HG03025 (cell line): ENCODE measurements around the gene DGUOK.

Source experiments
- ATAC-seq: cut with Tn5 transposase; IDR thresholded peaks from one replicate; pipeline ENCODE4 v1.9.1; 2021; ENCODE audit warnings: mild to moderate bottlenecking, moderate library complexity; ENCODE audit not compliant: unreplicated experiment, low FRiP score

The DGUOK gene

DNA sequence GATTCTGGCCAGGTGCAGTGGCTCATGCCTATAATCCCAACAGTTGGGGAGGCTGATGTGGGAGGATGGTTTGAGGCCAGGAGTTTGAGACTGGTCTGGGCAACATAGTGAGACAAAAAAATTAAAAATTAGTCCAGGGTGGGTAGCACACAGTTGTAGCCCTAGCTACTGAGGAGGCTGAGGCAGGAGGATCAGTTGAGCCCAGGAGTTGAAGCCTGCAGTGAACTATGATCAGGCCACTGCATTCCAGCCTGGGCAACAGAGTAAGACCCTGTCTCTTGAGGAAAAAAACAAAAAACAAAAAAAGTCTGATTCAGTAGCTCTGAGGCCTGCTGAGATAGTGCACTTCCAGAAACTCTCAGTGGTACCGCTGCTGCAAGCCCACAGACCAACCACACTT, 50.1 kb downstream of the DGUOK start:
- no peak for ATAC-seq

DNA sequence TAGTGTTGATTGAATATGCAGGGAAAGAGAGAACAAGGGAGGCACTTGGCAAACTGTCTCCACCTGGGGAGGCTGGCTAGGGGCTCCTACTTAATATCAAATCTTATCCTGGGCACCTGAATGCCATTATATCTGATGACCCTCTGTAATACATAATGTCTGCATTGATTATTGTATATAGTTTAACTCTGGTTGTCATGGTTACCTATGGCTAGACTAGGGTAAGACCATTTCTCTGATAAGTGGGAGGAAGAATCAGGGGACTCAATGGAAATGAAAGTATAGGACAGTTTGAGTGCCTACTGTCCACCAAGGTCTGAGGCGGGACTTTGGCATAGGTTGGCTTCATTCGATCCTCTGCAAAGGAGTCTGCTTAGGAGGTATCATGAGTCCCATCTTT, 50.8 kb downstream of the DGUOK start:
- ATAC-seq = no peak

DNA sequence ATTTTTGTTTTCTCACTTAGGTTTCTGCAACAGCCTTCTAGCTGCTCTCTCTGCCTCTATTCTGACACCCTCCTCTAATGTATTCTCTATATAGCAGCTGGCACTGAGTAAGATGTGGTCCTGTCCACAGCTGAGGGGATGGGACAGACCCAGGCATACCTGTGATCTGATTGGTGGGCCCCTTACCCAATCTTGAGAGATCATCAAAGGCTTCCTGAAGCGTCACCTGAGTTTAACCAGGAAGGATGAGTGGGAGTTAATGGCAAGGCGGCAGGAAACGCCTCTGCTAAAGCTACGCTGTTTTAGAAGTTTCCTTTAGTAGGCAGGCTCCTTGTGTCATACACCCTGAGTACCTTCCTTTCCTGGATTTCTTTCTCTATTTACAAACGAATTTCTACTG, 52.3 kb downstream of the DGUOK start:
- ATAC-seq = no peak

DNA sequence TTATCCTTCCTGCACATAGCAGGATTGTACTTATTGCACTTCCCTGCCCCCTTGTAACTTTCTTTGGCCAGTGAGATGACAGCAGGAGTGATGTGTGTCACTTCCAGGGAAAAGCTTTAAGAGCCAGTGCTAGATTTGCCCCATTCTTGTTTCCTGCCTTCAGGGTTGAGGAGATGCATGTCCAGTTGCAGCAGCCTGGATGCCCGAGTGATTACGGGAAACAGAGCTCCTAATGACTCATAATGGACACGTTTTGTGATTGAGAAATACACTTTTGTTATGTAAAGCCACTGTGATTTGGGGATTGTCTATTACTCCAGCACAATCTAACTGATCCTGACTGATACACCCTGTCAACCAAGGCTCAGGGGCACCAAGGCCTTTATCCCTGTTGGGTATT, 53.0 kb downstream of the DGUOK start:
- ATAC-seq = no peak

DNA sequence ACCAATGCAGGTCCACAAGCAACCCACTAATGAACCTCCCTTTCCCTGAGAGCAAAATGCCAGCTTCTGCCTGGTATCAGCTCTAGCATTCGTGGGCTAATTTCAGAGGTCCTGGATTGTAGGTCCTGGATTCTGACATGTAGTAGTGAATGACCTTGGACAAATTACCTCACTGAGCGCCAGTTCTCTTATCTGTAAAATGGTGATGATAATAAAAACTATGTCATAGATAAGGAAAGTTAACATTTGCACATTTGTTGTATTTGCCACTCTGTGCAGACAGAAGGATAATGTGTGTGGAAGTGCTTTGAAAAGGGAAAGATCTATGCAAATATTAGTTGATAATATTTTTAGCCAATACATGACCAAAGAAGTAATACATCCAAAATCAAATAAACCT, 53.9 kb downstream of the DGUOK start:
- no peak for ATAC-seq

DNA sequence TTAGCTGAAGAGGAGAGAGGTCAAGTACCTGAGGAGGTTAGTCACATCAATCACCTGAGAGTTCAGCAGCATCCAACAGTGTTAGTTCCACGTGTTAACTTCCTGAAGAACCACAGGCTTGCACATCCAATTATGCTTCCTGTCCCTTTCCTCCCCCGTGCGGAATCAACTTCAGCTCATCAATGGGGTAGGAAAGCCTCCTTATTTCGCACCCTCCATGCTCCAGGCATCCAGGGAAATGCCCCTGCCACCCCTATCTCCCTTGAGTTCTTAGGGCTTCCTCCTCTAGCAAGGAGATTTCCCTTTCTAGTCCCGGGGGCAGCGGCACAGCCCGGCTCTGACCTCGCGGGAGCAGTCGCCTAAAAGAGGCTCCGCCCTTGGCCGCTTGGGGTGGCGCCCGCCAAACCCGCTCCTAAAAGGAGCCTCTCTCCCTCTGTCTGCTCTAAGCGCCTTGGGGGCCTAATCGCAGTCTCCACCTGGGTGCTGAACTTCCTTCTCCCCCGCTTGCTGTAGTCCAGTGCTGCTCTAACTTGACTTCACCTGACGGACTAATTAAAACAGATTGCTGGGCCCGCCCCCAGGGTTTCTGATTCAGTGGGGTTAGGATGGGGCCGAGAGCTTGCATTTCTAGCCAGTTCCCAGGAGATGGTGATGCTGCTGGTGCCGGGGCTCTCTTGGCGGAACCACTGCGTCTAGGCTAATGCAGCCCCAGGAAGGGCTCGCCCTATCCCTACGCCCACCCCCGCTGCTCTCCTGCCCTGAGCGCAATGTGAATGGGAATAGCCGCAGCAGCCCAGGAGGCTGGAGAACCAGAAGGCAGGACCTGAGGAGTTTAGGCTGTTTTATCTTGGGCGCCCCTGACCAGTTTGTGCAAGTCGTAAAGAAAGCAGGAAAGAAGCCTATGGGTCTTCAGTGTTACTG, 54.7 kb downstream of the DGUOK start:
- no peak for ATAC-seq

DNA sequence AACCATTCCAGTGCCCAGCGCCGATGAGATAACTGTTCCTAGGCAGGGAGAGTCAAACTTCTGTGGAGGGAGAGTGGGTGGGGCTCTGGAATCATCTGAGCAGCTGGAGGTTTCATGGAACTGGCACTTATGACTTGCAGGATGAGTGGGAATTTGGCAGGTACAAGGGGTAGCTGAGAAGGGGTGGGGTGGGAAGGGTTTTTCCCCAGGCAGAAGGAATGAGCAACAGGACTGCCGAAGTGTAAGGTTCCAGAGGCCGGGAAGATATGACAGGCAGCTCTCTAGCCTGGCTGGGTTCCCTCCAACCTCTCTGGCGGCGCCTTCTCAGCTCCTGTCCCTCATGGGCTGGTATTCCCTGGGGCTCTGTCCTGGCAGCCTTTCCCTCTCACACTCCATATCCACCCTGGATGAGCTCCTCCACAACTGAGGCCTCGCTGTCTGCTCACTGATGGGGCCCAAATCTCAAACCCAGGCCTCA, 55.5 kb downstream of the DGUOK start:
- ATAC-seq = no peak

DNA sequence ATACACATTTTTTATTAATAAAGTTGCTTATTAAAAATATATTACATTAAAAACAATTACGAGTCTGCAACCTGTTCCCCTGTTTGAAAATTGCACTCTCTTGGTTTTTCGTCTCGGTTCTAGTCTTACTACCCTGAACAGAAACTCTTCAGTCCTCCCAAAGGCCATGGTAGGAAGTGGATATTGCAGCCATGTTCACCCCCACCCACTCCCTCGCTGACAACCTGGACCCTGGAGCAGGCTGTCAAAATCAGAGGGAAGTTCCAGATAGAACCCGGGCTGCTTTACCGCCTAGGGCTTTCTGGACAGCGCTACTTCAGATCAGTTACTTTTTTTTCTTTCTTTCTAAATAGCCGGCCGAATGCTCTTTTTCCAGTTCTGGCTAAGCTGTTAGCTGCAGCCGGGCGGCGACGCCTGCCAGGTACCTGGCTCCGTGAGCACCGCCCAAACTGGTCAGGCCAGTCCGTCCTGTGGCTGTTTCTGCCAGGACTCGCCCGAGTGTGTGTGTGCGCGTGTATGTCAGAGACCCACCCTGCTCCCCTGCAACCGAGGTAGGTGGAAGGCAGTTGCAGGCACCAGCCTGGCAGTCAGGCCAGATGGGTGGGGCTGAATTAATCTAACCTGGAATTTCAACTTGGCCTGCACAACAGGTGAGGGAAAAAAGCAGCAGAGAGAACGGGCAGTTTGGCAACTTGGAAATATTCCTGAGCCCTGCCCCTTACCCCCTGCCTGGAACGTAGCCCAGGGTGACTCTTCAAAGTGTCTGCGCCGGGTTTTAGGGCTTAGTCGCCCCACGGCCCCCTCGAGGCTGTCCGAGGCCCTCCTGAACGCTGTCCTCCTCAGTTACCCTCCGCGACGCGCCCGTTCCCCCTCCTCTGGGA, 56.9 kb downstream of the DGUOK start:
- no peak for ATAC-seq

DNA sequence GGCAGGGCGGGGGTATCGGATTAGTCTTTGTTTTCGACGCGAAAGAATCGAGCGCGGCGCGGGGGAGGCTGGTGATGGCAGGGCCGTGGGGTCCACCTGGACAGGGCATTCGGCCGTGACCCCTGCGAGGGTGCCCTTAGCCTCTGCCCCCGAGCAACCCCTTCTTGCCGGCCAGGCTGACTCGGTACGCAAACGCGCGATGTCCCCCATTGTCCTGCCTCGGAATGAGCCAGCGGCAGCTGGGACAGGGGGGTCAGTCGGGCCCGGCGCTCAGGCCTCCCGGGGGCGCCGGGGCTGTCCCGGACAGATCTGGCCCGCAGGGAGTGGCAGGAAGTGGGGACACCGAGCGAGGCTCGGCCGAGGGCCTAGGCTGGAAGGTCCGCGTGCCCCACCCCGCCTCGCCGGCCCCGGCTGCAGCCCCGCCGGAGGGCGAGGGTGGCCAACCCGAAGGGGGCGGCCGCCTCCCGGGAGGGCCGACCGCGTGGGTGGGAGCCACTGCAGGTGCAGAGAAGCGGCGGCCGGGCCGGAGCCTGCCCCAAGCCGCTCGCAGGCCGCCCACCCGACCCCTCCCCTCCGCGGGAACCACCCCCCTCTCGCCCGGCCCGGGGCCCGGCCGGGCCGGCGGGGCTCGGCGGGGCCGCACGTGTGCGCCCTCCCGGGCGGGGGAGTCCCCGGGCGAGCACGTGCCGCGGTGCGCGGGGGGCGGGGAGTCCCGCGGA, 57.7 kb downstream of the DGUOK start, which contains the start of gene TET3:
TET3 (plus strand) TSS at position 708 of the 719 bp plus-strand sequence. CDS start 1,494 bp downstream, outside the sequence.
- no peak for ATAC-seq

DNA sequence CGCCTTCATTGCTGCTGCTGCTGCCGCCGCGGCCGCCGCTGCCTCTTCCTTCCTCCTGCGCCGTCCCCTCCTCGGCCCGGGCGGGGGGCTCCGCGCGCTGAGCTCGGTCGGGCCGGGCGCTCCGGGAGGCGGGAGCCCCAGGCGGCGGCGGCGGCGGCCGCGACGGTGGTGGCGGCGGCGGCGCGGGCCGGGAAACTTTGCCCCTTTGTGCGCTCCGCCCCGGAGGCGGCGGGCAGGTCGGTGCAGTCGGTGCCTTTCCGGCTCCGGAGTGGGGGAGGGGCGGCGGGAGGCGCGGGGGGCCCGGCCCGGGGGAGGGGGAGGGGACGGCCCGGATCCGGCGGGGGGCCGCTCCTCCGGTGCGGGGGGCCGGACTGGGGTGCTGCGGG, 58.2 kb downstream of the DGUOK start:
- no peak for ATAC-seq

DNA sequence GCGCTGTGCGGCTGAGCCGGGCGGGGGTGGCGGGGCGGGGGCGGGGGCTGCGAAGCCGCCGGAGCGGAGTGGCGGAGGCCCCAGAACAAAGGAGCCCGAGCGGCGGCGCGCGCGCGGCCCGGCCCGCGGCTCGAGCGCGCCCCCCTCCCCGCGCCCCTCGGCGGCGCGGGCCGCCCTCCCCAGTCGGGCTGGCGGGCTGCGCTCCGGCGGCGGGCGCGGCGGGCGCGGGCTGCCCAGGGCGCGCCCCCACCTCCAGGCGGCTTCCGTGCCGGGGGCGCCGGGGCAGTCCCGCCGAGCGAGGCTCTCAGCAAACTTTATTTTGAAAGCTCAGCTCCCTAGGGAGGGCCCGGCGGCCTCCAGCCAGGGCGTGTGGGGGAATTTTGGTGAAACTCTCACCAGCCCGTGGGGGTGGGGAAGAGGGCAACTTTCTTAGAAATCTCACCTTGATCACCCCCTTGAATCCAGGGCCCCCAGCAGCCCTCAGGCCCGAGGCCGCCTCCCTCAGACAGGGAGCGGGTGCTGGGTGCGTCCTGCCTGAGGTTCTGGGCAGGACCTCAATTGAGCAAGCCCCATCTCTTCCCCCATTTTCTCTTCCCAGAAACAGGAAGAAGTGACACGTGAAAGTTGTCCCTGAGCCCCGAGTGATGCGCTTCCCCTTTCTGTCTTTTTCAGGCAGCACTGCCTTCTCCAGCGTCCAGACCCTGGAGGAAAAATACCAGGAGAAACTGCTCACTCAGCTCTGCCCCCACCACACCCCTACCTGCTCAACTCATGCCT, 58.8 kb downstream of the DGUOK start:
- ATAC-seq = peak; percentile 29

DNA sequence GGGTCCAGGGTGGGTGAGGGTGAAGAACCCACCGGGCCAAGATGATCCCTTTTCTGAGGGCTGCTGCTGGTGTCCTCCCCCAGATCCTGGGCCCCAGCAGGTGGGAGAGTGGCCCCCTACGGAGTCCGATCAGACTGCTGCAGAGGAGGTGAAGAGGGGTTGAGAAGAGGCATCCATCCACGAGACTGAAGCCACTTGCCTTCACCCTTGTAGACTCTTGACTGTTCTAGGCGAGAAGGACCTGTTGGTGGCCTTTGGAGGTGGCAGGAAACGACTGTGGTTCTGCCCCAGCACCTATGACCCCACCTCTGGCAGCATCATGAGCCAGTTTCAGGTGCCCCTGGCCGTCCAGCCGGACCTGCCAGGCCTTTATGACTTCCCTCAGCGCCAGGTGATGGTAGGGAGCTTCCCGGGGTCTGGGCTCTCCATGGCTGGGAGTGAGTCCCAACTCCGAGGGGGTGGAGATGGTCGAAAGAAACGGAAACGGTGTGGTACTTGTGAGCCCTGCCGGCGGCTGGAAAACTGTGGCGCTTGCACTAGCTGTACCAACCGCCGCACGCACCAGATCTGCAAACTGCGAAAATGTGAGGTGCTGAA, 59.5 kb downstream of the DGUOK start:
- ATAC-seq = no peak

DNA sequence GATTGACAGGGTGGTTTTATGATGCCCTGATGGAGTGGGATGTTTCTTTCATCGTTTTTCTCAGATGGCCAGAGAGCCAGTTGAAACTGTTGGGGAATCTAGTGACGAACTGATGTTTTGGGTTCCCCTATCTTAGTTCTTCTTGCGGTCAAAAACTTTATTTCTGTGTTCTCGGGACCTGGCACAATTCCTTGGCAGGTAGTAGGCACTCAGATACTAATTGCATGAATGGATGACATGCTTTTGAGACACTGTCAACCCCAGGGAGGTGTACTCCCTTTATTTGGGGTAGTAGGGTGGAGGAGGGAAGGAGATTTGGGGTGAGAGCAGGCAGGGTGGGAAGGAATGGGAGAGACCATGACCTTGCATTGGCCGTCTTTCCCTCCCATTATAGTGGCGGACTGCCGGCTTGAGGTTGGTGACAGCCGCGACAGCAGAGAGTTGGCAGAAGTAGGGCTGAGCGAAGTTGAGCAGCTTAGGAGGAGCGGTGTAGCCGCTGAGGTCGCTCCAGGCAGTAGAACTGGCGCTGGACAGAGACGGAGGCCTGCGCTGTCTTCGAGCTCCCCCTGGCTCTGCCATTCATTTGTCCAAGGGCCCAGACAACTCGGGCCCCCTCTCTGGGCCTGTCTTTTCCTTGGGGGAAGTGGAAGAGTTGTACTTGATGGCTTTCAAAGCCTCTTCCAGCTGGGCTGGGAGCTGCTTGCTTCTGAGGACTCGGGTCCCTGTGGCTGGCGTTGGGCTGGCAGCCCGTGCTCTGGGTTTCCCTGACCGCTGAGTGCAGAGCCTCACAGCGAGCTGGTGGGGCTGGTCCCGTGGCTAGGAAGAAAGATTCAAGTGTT, 60.6 kb downstream of the DGUOK start:
- no peak for ATAC-seq

DNA sequence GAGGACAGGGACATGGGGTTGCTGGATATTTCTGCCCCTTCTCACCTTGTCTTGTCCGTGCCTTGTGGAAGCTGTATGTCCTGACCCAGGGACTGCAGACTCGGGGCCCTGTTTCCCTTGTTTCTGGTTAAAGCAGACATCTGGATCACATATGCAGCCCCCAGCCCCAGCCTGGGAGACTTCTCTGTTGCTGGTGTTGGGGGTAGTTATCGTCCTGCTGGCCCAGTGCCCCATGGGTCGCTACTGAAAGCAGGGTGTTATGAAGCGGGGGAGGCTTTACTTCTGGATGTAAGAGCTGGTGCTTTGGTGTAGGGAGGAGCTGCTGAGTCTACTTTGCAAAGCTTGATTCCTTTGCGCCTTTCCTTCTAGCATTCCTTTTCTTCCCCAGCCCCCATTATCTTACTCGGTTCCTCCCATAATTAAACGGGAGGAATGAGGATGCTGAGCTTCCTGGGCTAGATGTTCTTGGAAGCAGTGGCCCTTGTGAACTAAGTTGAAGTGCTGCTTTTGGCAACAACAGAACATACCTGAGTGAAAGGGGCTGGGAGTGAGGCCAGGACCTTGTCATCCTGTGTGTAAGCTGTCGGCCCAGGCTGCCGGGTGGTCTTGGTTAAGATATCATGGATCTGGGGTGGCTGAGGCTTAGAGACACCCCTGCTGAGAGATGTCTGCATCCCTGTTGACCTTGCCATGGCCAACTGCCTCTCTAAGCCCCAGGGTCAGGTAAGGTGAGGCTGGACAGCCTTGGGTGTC, 61.4 kb downstream of the DGUOK start:
- ATAC-seq = no peak

DNA sequence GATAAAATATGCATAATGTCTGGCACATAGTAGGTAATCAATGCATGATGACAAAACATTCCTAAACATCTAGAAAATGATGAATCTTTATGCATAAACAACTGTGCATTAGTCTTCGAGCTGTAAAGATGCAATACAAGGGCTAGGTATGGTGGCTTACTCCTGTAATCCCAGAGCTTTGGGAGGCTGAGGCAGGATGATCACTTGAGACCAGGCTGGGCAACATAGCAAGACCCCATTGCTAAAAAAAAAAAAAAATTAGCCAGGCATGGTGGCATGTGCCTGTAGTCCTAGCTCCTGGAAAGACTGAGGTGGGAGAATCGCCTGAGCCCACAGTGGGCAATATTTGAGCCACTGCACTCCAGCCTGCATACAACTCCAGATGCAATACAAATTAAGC, 63.3 kb downstream of the DGUOK start:
- ATAC-seq = no peak

DNA sequence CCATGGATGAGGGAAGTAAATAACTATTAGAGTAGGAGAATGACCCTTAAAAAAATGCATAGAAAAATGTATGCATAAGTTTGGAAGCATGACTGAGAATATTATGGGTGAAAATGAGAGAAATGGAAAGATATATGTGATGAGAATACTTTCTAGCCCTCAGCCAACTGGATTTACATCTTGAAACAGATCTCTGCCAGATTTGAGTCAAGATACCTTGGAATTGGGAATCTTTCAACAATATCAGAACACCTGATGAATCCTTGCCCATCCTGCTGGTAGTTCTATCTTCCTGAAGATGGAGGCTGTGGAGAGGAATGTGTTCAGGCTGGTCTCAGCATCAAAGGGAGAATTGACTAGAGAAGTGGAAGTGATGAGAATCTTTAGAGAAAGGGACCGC, 63.9 kb downstream of the DGUOK start:
- ATAC-seq = no peak

DNA sequence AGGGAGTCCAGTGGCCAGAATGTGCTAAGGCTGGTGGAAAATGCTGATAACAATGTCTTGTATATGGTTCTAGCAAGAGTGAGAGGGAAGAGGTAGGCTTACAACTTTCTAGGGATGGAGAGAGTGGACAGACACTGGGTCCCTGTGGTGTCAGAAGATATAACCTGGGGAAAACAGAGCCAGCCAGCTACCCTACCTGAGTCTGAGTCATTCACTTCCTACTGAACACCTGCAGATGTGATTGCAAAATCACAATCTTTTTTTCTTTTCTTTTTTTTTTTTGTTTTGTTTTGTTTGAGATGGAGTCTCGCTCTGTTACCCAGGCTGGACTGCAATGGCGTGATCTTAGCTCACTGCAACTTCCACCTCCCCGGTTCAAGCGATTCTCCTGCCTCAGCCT, 65.4 kb downstream of the DGUOK start:
- ATAC-seq = no peak

DNA sequence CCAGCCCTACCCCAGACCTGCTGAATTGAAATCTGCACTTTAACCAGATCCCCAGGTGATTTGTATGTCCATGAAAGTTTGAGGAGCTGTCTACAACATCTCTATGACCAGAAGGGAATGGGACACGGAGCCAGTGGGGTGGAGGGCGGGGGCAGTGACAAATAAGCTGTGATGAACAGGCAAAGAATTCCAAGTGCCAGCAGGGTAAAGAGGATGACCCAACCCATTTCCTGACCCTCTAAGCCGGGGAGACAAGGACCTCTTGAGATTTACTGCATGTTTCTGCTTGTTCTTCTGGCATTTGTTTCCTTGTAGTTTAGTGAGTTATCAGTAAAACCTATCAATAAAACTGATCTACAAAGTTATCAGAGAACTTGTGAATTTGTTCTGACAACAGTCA, 66.7 kb downstream of the DGUOK start:
- no peak for ATAC-seq
